Neural cell (in vitro differentiated cells): ENCODE data around the gene CCDC127.

Experiments used
- EP300 ChIP-seq: fragments of 450-650 bp; conservative IDR thresholded peaks from 2 replicates; pipeline ENCODE4 v1.6.1; 2014; ENCODE audit warnings: antibody characterized with exemption, mild to moderate bottlenecking, moderate library complexity; ENCODE audit not compliant: poor library complexity, severe bottlenecking
- EZH2 ChIP-seq: fragments of 200-600, 300-800 bp; shearing (Covaris generic), sonication (generic); IDR thresholded peaks from 2 replicates; pipeline ENCODE4 v1.6.1; 2014; ENCODE audit warnings: antibody characterized with exemption, low read length, borderline replicate concordance, mild to moderate bottlenecking; ENCODE audit not compliant: insufficient read depth, poor library complexity, severe bottlenecking
- MXI1 ChIP-seq: fragments of 450-650 bp; conservative IDR thresholded peaks from 2 replicates; pipeline ENCODE4 v1.6.1; 2014; ENCODE audit warnings: antibody characterized with exemption, mild to moderate bottlenecking; ENCODE audit not compliant: poor library complexity, severe bottlenecking
- POLR2AphosphoS5 ChIP-seq: IDR thresholded peaks from 2 replicates; pipeline ENCODE4 v1.6.1; 2012
- RAD21 ChIP-seq: fragments of 450-650 bp; conservative IDR thresholded peaks from 2 replicates; pipeline ENCODE4 v1.6.1; 2014; ENCODE audit warnings: antibody characterized with exemption, mild to moderate bottlenecking, moderate library complexity
- REST ChIP-seq: IDR thresholded peaks from 2 replicates; pipeline ENCODE4 v1.6.1; 2012; ENCODE audit warnings: borderline replicate concordance
- TAF1 ChIP-seq: IDR thresholded peaks from 2 replicates; pipeline ENCODE4 v1.6.1; 2012; ENCODE audit warnings: low read depth
- TF ChIP-seq, protein P1 (sequence below): fragments of 450-650 bp; IDR thresholded peaks from 2 replicates; pipeline ENCODE4 v1.5.1; 2014; ENCODE audit warnings: antibody characterized with exemption, mild to moderate bottlenecking, moderate library complexity; ENCODE audit not compliant: poor library complexity, severe bottlenecking

DNA sequence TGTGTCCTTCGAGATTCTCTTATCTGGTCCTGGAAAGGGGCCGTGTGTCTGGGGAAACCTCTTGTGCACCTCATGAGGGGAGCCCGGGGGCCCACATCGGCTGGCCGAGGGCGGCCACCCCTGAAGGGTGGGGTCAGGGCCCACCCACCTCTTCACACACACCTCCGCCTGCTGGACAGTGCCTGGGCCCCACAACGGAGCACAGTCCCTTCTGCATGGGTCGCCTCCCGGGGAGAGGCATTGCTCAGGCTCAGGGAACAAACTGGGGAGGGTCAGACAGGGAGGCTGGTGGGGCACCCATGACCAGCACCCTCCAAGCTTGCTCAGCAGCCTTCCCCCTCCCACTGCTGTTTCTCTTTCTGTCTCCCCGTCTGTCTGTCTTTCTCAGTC is 28.0 kb downstream of the CCDC127 start:
- TF ChIP-seq, protein P1, sequence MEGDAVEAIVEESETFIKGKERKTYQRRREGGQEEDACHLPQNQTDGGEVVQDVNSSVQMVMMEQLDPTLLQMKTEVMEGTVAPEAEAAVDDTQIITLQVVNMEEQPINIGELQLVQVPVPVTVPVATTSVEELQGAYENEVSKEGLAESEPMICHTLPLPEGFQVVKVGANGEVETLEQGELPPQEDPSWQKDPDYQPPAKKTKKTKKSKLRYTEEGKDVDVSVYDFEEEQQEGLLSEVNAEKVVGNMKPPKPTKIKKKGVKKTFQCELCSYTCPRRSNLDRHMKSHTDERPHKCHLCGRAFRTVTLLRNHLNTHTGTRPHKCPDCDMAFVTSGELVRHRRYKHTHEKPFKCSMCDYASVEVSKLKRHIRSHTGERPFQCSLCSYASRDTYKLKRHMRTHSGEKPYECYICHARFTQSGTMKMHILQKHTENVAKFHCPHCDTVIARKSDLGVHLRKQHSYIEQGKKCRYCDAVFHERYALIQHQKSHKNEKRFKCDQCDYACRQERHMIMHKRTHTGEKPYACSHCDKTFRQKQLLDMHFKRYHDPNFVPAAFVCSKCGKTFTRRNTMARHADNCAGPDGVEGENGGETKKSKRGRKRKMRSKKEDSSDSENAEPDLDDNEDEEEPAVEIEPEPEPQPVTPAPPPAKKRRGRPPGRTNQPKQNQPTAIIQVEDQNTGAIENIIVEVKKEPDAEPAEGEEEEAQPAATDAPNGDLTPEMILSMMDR, result no peak
- TF ChIP-seq EZH2 (no peak), EP300 (no peak), POLR2AphosphoS5 (no peak), TAF1 (no peak), MXI1 (no peak), RAD21 (no peak), REST (no peak)
